ENCODE results near the gene GALNT10.

GRCh38 chr5:154241021-154241420, 50.5 kb downstream of the GALNT10 start:
- TF ChIP-seq POLR2AphosphoS5 (IDR thresholded peaks at IDR 0.05; ENCODE audit: low read depth, low read length) (no peak), CTCF (IDR thresholded peaks at IDR 0.05) (no peak), ELF1 (IDR thresholded peaks at IDR 0.05) (no peak)
